ENCODE results near the gene CHD3. TPM values are rescaled to one million over a fixed set of nuclear protein-coding genes. Genes with fewer than 3 reads are reported as not detected.

CHD3 gene
- total RNA-seq, result 142 and 145 TPM in 2 replicates

- intact Hi-C loops (cut with micrococcal nuclease), result loop anchor here (1.0 kb wide), 1 partner anchor 44 kb away; no protein-coding TSS in a partner anchor
These were observed at the start of gene CHD3 for GRCh38 chr17:7888184-7888920. Gene CHD3, plus strand, starts transcription at chr17:7888789. Its CDS starts 212 bp downstream, at chr17:7889001.

GRCh38 chr17:7839190-7839875, 49.3 kb upstream of the CHD3 start:
- intact Hi-C loops (cut with micrococcal nuclease), result loop anchor here (10.0 kb wide), 1 partner anchor 445 kb away; the partner anchor contains the start of gene RANGRF

GRCh38 chr17:7839876-7840261, 48.7 kb upstream of the CHD3 start:
- intact Hi-C loops (cut with micrococcal nuclease), result loop anchor here (5.0 to 10.0 kb wide), 10 partner anchors 282 to 1188 kb away; partner anchors contain the start of genes C17orf100, CTDNEP1, ELP5 and HES7

GRCh38 chr17:7840441-7840840, 48.1 kb upstream of the CHD3 start:
- intact Hi-C loops (cut with micrococcal nuclease), result loop anchor here (5.0 to 10.0 kb wide), 9 partner anchors 282 to 1188 kb away; partner anchors contain the start of genes C17orf100, CTDNEP1, ELP5 and HES7

- intact Hi-C loops (cut with micrococcal nuclease), result loop anchor here (5.0 to 10.0 kb wide), 9 partner anchors 281 to 1189 kb away; partner anchors contain the start of genes C17orf100, CTDNEP1, ELP5 and HES7
These were observed 47.7 kb upstream of the CHD3 start for GRCh38 chr17:7840875-7841274.

- intact Hi-C loops (cut with micrococcal nuclease), result loop anchor here (5.0 to 10.0 kb wide), 9 partner anchors 281 to 1189 kb away; partner anchors contain the start of genes C17orf100, CTDNEP1, ELP5 and HES7
These were observed 47.1 kb upstream of the CHD3 start for GRCh38 chr17:7841396-7841914.

GRCh38 chr17:7841915-7842379, 46.6 kb upstream of the CHD3 start:
- intact Hi-C loops (cut with micrococcal nuclease), result loop anchor here (1.0 to 10.0 kb wide), 16 partner anchors 9 to 1190 kb away; partner anchors contain the start of genes C17orf100, CTC1, CTDNEP1 and ELP5

GRCh38 chr17:7842380-7843256, 46.0 kb upstream of the CHD3 start:
- intact Hi-C loops (cut with micrococcal nuclease), result loop anchor here (1.0 to 10.0 kb wide), 17 partner anchors 9 to 1190 kb away; partner anchors contain the start of genes C17orf100, CTC1, CTDNEP1 and EIF5A

- intact Hi-C loops (cut with micrococcal nuclease), result loop anchor here (1.0 to 10.0 kb wide), 15 partner anchors 228 to 1191 kb away; partner anchors contain the start of genes C17orf100, CTC1, CTDNEP1 and EIF5A
These were observed 45.4 kb upstream of the CHD3 start for GRCh38 chr17:7843257-7843535.

GRCh38 chr17:7843536-7844291, 44.9 kb upstream of the CHD3 start:
- intact Hi-C loops (cut with micrococcal nuclease), result loop anchor here (1.0 to 10.0 kb wide), 19 partner anchors 8 to 1191 kb away; partner anchors contain the start of genes C17orf100, CHD3, CTC1 and CTDNEP1

GRCh38 chr17:7844292-7845154, 44.1 kb upstream of the CHD3 start:
- intact Hi-C loops (cut with micrococcal nuclease), result loop anchor here (1.0 to 10.0 kb wide), 13 partner anchors 9 to 1192 kb away; partner anchors contain the start of genes C17orf100, CHD3, CTDNEP1 and ELP5

GRCh38 chr17:7845359-7846062, 43.1 kb upstream of the CHD3 start:
- intact Hi-C loops (cut with micrococcal nuclease), result loop anchor here (2.0 to 10.0 kb wide), 2 partner anchors 311 to 539 kb away; partner anchors contain the start of gene RPL26

- intact Hi-C loops (cut with micrococcal nuclease), result loop anchor here (10.0 kb wide), 1 partner anchor 539 kb away; the partner anchor contains the start of gene RPL26
These were observed 42.4 kb upstream of the CHD3 start for GRCh38 chr17:7846063-7846735.

- intact Hi-C loops (cut with micrococcal nuclease), result loop anchor here (10.0 kb wide), 1 partner anchor 538 kb away; the partner anchor contains the start of gene RPL26
These were observed 41.6 kb upstream of the CHD3 start for GRCh38 chr17:7846765-7847661.

GRCh38 chr17:7848131-7848579, 40.4 kb upstream of the CHD3 start:
- intact Hi-C loops (cut with micrococcal nuclease), result loop anchor here (10.0 kb wide), 1 partner anchor 537 kb away; the partner anchor contains the start of gene RPL26

- intact Hi-C loops (cut with micrococcal nuclease), result loop anchor here (10.0 kb wide), 1 partner anchor 536 kb away; the partner anchor contains the start of gene RPL26
These were observed 39.9 kb upstream of the CHD3 start for GRCh38 chr17:7848739-7849129.
